Stimulated activated naive CD4-positive, alpha-beta T cell treated with Interleukin-2 at 50 U/mL for 16 hours (primary cell): ENCODE measurements around the gene RHBDF1.
"Not testable (repeated sequence)": the region's sequence is repeated elsewhere in the genome, so short reads cannot be mapped to it uniquely, and the experiment has no call there.

Experiments used
- DNase-seq: peaks from one replicate; lab custom pipeline; 2025; lab: John Stamatoyannopoulos, UW

The RHBDF1 gene

DNA sequence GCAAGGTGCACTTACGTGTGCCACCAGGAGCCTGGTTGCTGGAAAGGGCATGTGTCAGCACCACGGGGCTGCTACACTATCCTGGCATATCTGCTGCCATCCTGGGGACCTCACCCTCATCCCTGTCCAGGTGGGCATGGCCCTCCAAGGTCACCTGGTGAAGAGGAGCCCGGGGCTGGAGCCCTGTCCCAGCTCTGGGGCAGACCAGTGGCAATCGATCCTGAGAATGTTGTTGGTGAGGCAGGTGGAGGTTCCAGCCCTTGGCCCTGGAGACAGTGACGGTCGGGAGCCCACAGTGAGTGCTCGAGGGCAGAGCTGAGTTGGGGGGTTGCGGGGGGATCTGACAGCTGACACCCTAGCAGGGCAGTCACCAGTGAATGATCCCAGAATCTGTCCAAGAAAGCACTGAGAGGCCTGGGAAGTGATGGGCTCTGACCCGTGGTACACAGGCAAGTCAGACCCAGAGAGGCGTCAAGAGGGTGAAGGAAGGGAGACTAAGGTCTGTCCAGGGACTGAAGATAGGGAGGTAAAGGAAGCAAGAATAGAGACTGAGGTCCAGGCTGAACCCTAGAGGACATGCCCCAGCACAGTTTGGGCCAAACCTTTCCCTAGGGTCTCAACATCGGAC lies 36.6 kb downstream of the RHBDF1 start:
- no peak for DNase-seq

- DNase-seq: no peak
Observed at GRCh38 chr16:35011-35677, 37.3 kb downstream of the RHBDF1 start.

GRCh38 chr16:34648-34987 lies 37.8 kb downstream of the RHBDF1 start:
- no peak for DNase-seq

GRCh38 chr16:33877-34647 lies 38.4 kb downstream of the RHBDF1 start:
- no peak for DNase-seq

- not testable (repeated sequence) for DNase-seq
Observed at GRCh38 chr16:33154-33876, 39.1 kb downstream of the RHBDF1 start.

DNA sequence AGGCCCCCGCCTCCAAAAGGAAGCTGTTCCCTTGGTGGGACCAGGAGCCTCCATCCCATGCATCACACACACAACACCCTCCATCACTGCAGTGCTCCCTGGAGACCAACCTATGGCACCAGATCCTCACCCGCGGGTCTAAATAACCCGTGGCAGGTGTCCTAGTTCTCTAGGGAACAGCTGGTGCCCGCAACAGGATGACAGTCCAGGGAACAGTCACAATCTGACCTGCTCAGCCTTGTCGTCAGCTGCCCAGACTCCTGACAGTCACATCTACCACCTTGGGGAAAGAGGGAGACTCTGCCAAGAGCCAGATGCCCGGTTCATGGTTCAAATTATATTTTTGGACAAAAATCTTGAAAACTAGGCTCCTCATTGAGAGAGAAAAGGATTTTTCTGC lies 41.8 kb downstream of the RHBDF1 start:
- DNase-seq: not testable (repeated sequence)

DNA sequence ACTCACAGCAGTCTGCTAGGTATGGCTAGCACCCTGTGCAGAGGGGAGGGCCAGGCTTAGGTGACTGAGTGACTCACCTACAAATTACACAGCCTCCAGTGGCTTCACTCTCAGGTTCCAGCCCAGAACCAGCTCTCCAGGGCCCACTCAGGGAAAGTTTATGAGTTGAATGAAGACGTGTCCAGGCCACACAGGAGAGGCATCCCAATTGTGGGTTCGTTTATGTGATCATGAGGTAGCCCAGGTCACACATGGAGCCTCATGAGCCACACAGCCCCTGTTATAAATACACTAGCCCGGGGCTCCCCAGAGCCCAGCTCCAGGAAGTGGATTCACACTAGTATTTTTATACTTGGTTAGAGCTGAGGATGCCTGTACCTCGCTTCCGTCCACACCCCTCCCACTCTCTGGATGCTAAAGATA lies 46.5 kb downstream of the RHBDF1 start:
- DNase-seq: not testable (repeated sequence)

DNA sequence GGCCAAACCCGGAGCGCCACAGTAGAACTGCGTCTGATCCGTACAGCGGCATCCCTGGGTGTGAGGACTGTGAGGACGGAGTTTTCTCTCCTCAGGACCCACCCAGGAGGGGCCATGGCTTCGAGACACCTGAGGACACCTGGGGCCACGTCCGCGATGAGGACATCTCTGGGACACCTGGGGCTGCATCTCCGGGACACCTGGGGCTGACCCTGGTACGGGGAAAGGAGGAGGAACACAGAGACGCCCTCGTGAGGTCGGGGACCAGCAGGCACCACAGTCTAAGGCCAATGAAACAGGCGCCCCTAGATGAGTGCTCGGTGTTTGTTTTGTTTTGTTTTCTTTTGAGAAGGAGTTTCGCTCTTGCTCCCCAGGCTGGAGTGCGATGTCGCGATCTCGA lies 48.3 kb downstream of the RHBDF1 start:
- not testable (repeated sequence) for DNase-seq

- DNase-seq: not testable (repeated sequence)
Observed at GRCh38 chr16:20886-21285, 51.5 kb downstream of the RHBDF1 start.

DNA sequence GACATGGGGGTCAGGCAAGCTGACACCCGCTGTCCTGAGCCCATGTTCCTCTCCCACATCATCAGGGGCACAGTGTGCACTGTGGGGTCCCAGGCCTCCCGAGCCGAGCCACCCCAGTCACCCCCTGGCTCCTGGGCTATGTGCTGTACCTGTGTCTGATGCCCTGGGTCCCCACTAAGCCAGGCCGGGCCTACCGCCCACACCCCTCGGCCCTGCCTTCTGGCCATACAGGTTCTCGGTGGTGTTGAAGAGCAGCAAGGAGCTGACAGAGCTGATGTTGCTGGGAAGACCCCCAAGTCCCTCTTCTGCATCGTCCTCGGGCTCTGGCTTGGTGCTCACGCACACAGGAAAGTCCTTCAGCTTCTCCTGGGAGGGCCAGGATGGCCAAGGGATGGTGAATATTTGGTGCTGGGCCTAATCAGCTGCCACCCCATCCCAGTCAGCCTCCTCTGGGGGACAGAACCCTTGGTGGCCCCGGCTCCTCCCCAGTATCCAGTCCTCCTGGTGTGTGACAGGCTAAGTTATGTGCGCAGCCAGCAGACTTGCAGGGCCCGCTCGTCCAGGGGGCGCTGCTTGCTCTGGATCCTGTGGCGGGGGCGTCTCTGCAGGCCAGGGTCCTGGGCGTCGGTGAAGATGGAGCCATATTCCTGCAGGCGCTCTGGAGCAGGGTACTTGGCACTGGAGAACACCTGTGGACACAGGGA lies 55.2 kb downstream of the RHBDF1 start:
- not testable (repeated sequence) for DNase-seq

DNA sequence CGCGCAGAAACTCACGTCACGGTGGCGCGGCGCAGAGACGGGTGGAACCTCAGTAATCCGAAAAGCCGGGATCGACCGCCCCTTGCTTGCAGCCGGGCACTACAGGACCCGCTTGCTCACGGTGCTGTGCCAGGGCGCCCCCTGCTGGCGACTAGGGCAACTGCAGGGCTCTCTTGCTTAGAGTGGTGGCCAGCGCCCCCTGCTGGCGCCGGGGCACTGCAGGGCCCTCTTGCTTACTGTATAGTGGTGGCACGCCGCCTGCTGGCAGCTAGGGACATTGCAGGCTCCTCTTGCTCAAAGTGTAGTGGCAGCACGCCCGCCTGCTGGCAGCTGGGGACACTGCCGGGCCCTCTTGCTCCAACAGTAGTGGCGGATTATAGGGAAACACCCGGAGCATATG lies 61.7 kb downstream of the RHBDF1 start:
- peak; percentile 81 for DNase-seq

- DNase-seq: no peak
Observed at GRCh38 chr16:9903-10665, 62.3 kb downstream of the RHBDF1 start.
